Measurements from ENCODE around the gene CCN2.
A peak's percentile ranks its signal among the peaks of the same experiment; 100 is the strongest.

CCN2 gene, protein sequence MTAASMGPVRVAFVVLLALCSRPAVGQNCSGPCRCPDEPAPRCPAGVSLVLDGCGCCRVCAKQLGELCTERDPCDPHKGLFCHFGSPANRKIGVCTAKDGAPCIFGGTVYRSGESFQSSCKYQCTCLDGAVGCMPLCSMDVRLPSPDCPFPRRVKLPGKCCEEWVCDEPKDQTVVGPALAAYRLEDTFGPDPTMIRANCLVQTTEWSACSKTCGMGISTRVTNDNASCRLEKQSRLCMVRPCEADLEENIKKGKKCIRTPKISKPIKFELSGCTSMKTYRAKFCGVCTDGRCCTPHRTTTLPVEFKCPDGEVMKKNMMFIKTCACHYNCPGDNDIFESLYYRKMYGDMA

DNA sequence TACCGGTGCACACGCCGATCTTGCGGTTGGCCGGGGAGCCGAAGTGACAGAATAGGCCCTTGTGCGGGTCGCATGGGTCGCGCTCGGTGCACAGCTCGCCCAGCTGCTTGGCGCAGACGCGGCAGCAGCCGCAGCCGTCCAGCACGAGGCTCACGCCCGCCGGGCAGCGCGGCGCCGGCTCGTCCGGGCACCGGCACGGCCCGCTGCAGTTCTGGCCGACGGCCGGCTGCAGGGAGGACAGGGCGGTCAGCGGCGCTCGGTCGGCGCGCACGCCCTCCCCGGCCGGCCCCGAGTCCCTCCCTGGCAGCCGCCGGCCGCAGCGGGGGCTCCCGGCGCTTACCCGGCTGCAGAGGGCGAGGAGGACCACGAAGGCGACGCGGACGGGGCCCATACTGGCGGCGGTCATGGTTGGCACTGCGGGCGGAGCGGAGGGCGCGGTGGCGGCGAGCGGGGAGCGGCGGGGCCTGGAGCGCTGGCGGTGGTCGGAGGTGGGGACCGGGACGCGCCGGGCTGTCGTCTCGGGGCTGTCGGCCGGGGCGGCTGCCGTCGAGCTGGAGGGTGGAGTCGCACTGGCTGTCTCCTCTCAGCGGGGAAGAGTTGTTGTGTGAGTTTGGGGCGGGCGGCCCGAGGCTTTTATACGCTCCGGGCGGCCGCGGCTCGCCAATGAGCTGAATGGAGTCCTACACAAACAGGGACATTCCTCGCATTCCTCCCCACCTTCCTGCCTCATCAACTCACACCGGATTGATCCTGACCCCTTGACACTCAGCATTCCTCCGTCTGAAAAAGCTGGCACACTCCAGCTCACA, at the start of gene CCN2:
TSS of gene CCN2 (minus strand) at position 606 of the 809 bp plus-strand sequence. CDS start at position 406, 200 bp downstream.
- peak within 1 kb of the TSS; percentile 71 for H3K4me3 Mint-ChIP-seq
- H3K9me3 Mint-ChIP-seq, result no peaks in the 10 kb centered on the region
- peaks cover 5% of the 10 kb centered on the region for H3K4me1 Mint-ChIP-seq (ENCODE audit: low read depth)
- H3K27me3 Mint-ChIP-seq (ENCODE audit: low read depth), result peaks cover 73% of the 10 kb centered on the region
- H3K27ac Mint-ChIP-seq, result no peak within 1 kb of the TSS
- no peaks in the 10 kb centered on the region for H3K36me3 Mint-ChIP-seq (ENCODE audit: low read depth)

GRCh38 chr6:132000296-132000695, 49.1 kb upstream of the CCN2 start:
- Mint-ChIP-seq H3K4me1 (ENCODE audit: low read depth) (peaks cover 3% of the 10 kb centered on the region), H3K9me3 (peaks cover 5% of the 10 kb centered on the region), H3K27me3 (ENCODE audit: low read depth) (no peaks in the 10 kb centered on the region), H3K27ac (no peak overlapping the region), H3K36me3 (ENCODE audit: low read depth) (no peaks in the 10 kb centered on the region), H3K4me3 (no peak overlapping the region)

- Mint-ChIP-seq H3K27ac (no peak overlapping the region), H3K9me3 (peaks cover 5% of the 10 kb centered on the region), H3K4me3 (no peak overlapping the region), H3K36me3 (ENCODE audit: low read depth) (no peaks in the 10 kb centered on the region), H3K27me3 (ENCODE audit: low read depth) (no peaks in the 10 kb centered on the region), H3K4me1 (ENCODE audit: low read depth) (peaks cover 3% of the 10 kb centered on the region)
These were observed 48.5 kb upstream of the CCN2 start for GRCh38 chr6:131999545-132000146.

GRCh38 chr6:131998255-131998982, 47.2 kb upstream of the CCN2 start:
- Mint-ChIP-seq H3K4me3 (no peak overlapping the region), H3K4me1 (ENCODE audit: low read depth) (peaks cover 3% of the 10 kb centered on the region), H3K27me3 (ENCODE audit: low read depth) (no peaks in the 10 kb centered on the region), H3K9me3 (no peaks in the 10 kb centered on the region), H3K27ac (no peak overlapping the region), H3K36me3 (ENCODE audit: low read depth) (no peaks in the 10 kb centered on the region)

DNA sequence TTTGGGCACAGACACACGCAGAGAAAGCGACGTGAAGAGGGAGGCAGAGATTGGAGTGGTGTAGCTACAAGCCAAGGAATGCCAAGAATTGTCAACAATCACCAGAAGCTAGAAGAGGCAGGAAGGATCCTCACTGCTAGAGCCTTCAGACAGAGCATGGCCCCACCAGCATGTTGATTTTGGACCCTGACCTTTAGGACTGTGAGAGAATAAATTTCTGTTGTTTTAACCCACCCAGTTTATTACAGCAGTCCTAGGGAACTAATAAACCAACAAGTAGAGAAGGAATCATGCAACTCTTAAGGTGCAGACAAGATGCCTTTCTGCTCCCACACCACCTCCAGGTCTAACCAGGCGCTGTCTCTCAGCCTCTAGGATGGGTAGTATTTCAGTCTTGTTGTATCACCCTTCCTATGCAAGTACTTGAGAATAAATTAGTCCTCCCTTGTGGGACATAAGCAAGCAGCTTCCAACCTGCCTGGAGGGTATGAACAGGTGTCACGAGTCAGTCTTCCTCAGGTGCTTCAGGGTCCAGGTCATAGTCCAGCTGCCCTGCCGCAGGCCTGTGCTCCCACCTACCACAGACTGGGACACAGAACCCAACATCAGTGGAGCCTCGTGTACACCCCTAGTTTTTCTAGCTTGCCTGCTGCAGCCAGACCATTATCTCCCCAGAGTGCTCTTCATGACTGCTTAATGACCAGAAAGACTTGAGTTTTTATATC, 46.4 kb upstream of the CCN2 start:
- Mint-ChIP-seq H3K4me1 (ENCODE audit: low read depth) (peaks cover 3% of the 10 kb centered on the region), H3K27me3 (ENCODE audit: low read depth) (no peaks in the 10 kb centered on the region), H3K4me3 (no peak overlapping the region), H3K9me3 (no peaks in the 10 kb centered on the region), H3K36me3 (ENCODE audit: low read depth) (no peaks in the 10 kb centered on the region), H3K27ac (no peak overlapping the region)

DNA sequence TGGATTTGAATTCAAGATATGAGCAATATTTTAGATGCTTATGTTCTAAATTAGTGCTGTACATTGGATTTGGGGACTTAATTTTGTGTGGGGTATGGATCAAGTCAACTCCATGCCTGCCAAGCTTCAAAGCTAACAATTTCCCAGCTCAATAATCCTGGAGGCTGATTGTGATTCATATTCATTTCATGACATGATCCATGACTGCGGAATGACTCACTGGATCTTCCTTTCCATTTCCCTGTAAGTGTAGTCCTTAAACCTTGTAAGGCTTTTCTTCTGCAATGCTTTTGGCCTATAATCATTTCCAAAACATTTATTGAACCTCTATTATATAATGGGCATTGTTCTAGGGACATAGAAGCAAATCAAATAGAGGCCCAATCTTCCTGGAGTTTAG, 44.7 kb upstream of the CCN2 start:
- Mint-ChIP-seq H3K9me3 (no peaks in the 10 kb centered on the region), H3K36me3 (ENCODE audit: low read depth) (no peaks in the 10 kb centered on the region), H3K27ac (no peak overlapping the region), H3K4me1 (ENCODE audit: low read depth) (peaks cover 3% of the 10 kb centered on the region), H3K4me3 (no peak overlapping the region), H3K27me3 (ENCODE audit: low read depth) (no peaks in the 10 kb centered on the region)

DNA sequence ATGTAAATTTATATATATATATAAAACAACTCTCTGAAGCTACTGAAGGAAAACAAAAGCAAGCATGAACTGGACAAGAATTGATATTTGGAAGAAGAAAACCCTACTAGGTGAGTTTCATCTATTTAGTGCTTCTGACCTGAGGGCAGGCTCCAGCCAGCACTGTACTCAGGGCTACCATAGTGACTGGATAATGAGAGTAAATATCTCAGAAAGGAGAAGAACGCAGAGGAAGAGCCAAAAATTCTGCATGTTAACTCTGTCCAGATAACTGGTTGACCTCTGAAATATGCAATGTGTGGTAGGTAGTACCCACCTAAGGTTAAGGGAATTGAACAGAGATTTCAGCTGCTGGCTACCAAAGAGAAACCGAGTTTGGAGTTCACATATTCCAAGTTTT, 41.4 kb upstream of the CCN2 start:
- Mint-ChIP-seq H3K27ac (no peak overlapping the region), H3K9me3 (no peaks in the 10 kb centered on the region), H3K4me3 (no peak overlapping the region)

DNA sequence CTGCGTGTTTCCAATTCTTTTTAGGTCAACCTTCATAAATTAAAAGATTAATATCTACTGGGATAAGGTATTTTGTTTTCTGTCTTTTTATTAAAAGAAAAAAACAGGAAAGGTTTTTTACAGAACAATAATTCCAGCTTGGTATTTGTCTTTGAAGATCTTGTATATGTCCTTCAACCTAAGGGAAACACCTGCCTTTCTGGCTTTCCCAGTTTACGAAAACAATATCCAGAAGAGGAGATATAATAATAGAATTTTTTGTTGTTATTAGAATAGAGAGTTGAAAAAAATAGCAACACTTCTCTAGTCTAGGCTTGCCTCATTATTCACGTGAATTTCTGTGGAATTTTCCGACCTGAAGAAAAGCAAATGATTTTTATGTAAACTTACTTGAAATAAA, 37.9 kb upstream of the CCN2 start:
- H3K27ac Mint-ChIP-seq, result no peak overlapping the region
- H3K4me3 Mint-ChIP-seq, result no peak overlapping the region
- H3K27me3 Mint-ChIP-seq (ENCODE audit: low read depth), result no peaks in the 10 kb centered on the region
- no peaks in the 10 kb centered on the region for H3K36me3 Mint-ChIP-seq (ENCODE audit: low read depth)
- no peaks in the 10 kb centered on the region for H3K4me1 Mint-ChIP-seq (ENCODE audit: low read depth)
- H3K9me3 Mint-ChIP-seq, result no peaks in the 10 kb centered on the region

More for the DNA sequence above, 41.4 kb upstream of the CCN2 start:
- Mint-ChIP-seq H3K4me1 (ENCODE audit: low read depth) (no peaks in the 10 kb centered on the region), H3K36me3 (ENCODE audit: low read depth) (no peaks in the 10 kb centered on the region), H3K27me3 (ENCODE audit: low read depth) (no peaks in the 10 kb centered on the region)

GRCh38 chr6:131982740-131983259, 31.6 kb upstream of the CCN2 start:
- Mint-ChIP-seq H3K9me3 (no peaks in the 10 kb centered on the region), H3K4me1 (ENCODE audit: low read depth) (no peaks in the 10 kb centered on the region), H3K27ac (no peak overlapping the region), H3K27me3 (ENCODE audit: low read depth) (no peaks in the 10 kb centered on the region), H3K36me3 (ENCODE audit: low read depth) (no peaks in the 10 kb centered on the region), H3K4me3 (no peak overlapping the region)

- Mint-ChIP-seq H3K27me3 (ENCODE audit: low read depth) (no peaks in the 10 kb centered on the region), H3K4me3 (no peak overlapping the region), H3K9me3 (no peaks in the 10 kb centered on the region), H3K36me3 (ENCODE audit: low read depth) (no peaks in the 10 kb centered on the region), H3K27ac (no peak overlapping the region), H3K4me1 (ENCODE audit: low read depth) (no peaks in the 10 kb centered on the region)
These were observed 30.4 kb upstream of the CCN2 start for GRCh38 chr6:131981624-131981978.

DNA sequence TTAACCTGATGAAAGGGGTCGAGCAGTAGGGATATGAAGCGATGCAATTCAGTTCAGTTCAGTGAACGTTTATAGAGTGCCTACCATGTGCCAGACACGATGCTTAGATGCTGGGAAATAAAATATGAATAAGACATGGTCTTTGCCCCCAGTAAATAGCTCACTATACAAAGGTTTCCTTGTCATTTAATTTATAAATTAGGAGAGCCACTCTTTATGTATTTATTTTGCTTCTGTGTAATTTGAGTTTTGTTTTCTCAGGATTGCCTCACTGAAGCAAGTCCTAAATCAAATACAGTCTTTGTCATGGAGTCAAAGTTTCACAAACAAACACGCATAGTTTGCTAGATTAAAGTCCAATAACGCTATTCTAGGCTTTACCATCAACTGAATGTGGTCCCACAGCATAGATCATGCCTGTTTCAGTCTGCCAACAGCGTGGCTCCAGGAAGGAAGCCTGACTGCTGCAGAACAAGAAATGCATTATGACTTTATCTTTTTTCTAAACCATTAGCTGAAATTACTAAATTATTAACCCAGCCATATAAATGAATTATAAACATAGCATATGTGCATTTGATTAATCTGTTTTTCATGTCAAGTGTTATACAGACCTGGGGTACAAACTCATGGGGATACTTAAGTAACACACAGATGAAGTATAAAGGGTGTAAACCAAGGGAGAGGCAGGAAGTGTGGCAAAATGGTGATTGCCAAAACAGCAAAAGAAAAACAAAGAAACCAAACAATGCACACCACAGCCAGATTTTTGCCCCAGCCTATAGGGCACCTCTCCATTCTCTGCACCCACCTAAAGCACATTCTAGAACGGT, 29.8 kb upstream of the CCN2 start:
- Mint-ChIP-seq H3K27ac (no peak overlapping the region), H3K9me3 (no peaks in the 10 kb centered on the region)

DNA sequence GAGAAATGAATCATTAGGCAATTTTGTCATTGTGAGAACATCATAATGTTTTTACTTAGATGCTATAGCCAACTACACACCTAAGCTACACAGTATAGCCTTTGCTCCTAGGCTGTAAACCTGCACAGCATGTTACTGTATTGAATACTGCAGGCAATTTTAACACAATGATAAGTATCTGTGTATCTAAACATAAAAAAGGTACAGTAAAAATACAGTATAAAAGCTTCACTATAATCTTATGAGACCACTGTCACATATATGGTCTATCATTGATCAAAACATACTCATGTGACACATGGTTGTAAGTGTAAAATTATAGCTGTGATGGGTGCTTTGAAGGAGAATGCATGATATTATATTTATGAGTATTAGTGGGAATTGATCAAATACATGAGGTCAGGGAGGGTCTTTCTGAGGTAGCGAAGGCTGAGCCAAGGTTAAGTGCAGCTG, 29.2 kb upstream of the CCN2 start:
- H3K9me3 Mint-ChIP-seq, result no peaks in the 10 kb centered on the region
- no peaks in the 10 kb centered on the region for H3K27me3 Mint-ChIP-seq (ENCODE audit: low read depth)
- H3K27ac Mint-ChIP-seq, result no peak overlapping the region
- H3K4me1 Mint-ChIP-seq (ENCODE audit: low read depth), result no peaks in the 10 kb centered on the region
- H3K4me3 Mint-ChIP-seq, result no peak overlapping the region
- H3K36me3 Mint-ChIP-seq (ENCODE audit: low read depth), result no peaks in the 10 kb centered on the region

More for the DNA sequence above, 29.8 kb upstream of the CCN2 start:
- Mint-ChIP-seq H3K36me3 (ENCODE audit: low read depth) (no peaks in the 10 kb centered on the region), H3K27me3 (ENCODE audit: low read depth) (no peaks in the 10 kb centered on the region), H3K4me3 (no peak overlapping the region), H3K4me1 (ENCODE audit: low read depth) (no peaks in the 10 kb centered on the region)

Data from T-helper 1 cell treated with Interleukin-12 subunit alpha and Interleukin-12 subunit beta and Interleukin-4 antibody, amounts not matched to agents 30 μg/mL and 1 μg/mL, for 36 hours (primary cell).